SK-N-SH (cell line): ENCODE measurements around the gene KICS2. TPM values are rescaled to one million over a fixed set of nuclear protein-coding genes. Genes with fewer than 3 reads are reported as not detected.

ENCODE experiments used
- CTCF ChIA-PET: fragments of 300-600, 350-600 bp; formaldehyde crosslinking; extraction: SDS; loops from one replicate; lab custom pipeline; 2021; lab: Yijun Ruan, JAX
- POLR2A ChIA-PET: fragments of 350-600 bp; sonication (Branson Sonifier 250); formaldehyde crosslinking; extraction: SDS; loops from one replicate; lab custom pipeline; 2020; ENCODE audit warnings: antibody characterized with exemption, inconsistent platforms; lab: Yijun Ruan, JAX
- DNase-seq: peaks from one replicate; pipeline ENCODE4 v3.0.0; 2012
- H2AFZ ChIP-seq: fragments of 200-600 bp; sonication (generic); 2 replicates; pipeline ENCODE4 v1.8.1; 2016; ENCODE audit warnings: antibody characterized with exemption, mild to moderate bottlenecking, low read depth
- H3F3A ChIP-seq: fragments of 200-600 bp; sonication (generic); replicated peaks from 2 replicates; pipeline ENCODE3; 2016; ENCODE audit warnings: antibody characterized with exemption, mild to moderate bottlenecking; ENCODE audit not compliant: insufficient read depth
- H3K27ac ChIP-seq, 2 experiments: fragments of 200-500 bp in 1 of 2; fragments of 200-600 bp in 1 of 2; sonication (Bioruptor generic) in 1 of 2; sonication (generic), shearing (Covaris generic) in 1 of 2; 2 replicates each; pipeline versions ENCODE4 v1.5.1 to v1.6.1; 2014 to 2016; ENCODE audit warnings: low read depth in 2 of 2, inconsistent platforms in 1 of 2, low read length in 1 of 2, mild to moderate bottlenecking in 1 of 2, mixed read lengths in 1 of 2
- H3K27me3 ChIP-seq: fragments of 200-600 bp; sonication (generic), shearing (Covaris generic); 2 replicates; pipeline ENCODE4 v1.6.1; 2016; ENCODE audit warnings: mixed run types; ENCODE audit not compliant: insufficient read depth
- H3K36me3 ChIP-seq, 2 experiments: fragments of 200-500 bp in 1 of 2; fragments of 200-600 bp in 1 of 2; sonication (Bioruptor generic) in 1 of 2; sonication (generic) in 1 of 2; replicated peaks in 1 of 2; 2 replicates each; pipeline versions ENCODE3 to v1.5.1; 2014 to 2016; ENCODE audit warnings: low read length in 1 of 2, mild to moderate bottlenecking in 1 of 2; ENCODE audit not compliant: insufficient read depth in 2 of 2, control insufficient read depth in 1 of 2
- H3K4me1 ChIP-seq, 2 experiments: fragments of 200-500 bp in 1 of 2; fragments of 200-600 bp in 1 of 2; sonication (Bioruptor generic) in 1 of 2; sonication (generic), shearing (Covaris generic) in 1 of 2; 2 replicates each; pipeline versions ENCODE4 v1.5.1 to v1.6.1; 2014 to 2016; ENCODE audit warnings: low read depth in 1 of 2, low read length in 1 of 2, mixed run types in 1 of 2; ENCODE audit not compliant: insufficient read depth in 2 of 2, control insufficient read depth in 1 of 2
- H3K4me2 ChIP-seq: fragments of 200-600 bp; sonication (generic), shearing (Covaris generic); 2 replicates; pipeline ENCODE4 v1.6.1; 2017; ENCODE audit warnings: mixed run types
- H3K4me3 ChIP-seq, 2 experiments: fragments of 200-500 bp in 1 of 2; fragments of 200-600 bp in 1 of 2; sonication (Bioruptor generic) in 1 of 2; sonication (generic), shearing (Covaris generic) in 1 of 2; 2 replicates each; pipeline versions ENCODE4 v1.5.1 to v1.8.1; 2014 to 2016; ENCODE audit warnings: low read depth in 2 of 2, inconsistent platforms in 1 of 2, low read length in 1 of 2, mild to moderate bottlenecking in 1 of 2, mixed read lengths in 1 of 2, moderate library complexity in 1 of 2
- H3K79me2 ChIP-seq: fragments of 200-600 bp; sonication (generic); 2 replicates; pipeline ENCODE4 v1.8.1; 2017; ENCODE audit warnings: mild to moderate bottlenecking; ENCODE audit not compliant: insufficient read depth
- H3K9ac ChIP-seq: fragments of 200-600 bp; sonication (generic); 2 replicates; pipeline ENCODE4 v1.6.1; 2017; ENCODE audit warnings: mixed run types
- H3K9me2 ChIP-seq: fragments of 200-600 bp; sonication (generic); 2 replicates; pipeline ENCODE4 v1.6.1; 2017; ENCODE audit warnings: mixed run types
- H3K9me3 ChIP-seq: fragments of 200-600 bp; sonication (generic); 2 replicates; pipeline ENCODE4 v1.6.1; 2017; ENCODE audit warnings: mixed run types, mild to moderate bottlenecking, moderate library complexity
- H4K20me1 ChIP-seq: fragments of 200-600 bp; sonication (generic); 2 replicates; pipeline ENCODE4 v1.6.1; 2017; ENCODE audit warnings: mild to moderate bottlenecking, mixed run types; ENCODE audit not compliant: insufficient read depth
- CHD2 ChIP-seq: fragments of 150-350 bp; IDR thresholded peaks from 2 replicates; pipeline ENCODE4 v1.6.1; 2018; ENCODE audit warnings: low read length; ENCODE audit not compliant: partially characterized antibody
- ELF1 ChIP-seq: IDR thresholded peaks from 2 replicates; pipeline ENCODE4 v1.4.0; 2012
- EP300 ChIP-seq, 2 experiments: IDR thresholded peaks; 2 replicates each; pipeline versions ENCODE4 v1.4.0 to v1.6.1; 2012; ENCODE audit warnings: borderline replicate concordance in 1 of 2, low read depth in 1 of 2, low read length in 1 of 2
- EZH2phosphoT487 ChIP-seq: fragments of 200-600 bp; sonication (generic); IDR thresholded peaks from 2 replicates; pipeline ENCODE4 v1.6.1; 2017; ENCODE audit warnings: low read depth, mixed run types, mild to moderate bottlenecking, antibody characterized with exemption, moderate library complexity, borderline replicate concordance
- FOXM1 ChIP-seq: IDR thresholded peaks from 2 replicates; pipeline ENCODE4 v1.4.0; 2012; ENCODE audit warnings: low read depth, mild to moderate bottlenecking
- JUND ChIP-seq: IDR thresholded peaks from 2 replicates; pipeline ENCODE4 v1.4.0; 2012
- NFIC ChIP-seq: IDR thresholded peaks from 2 replicates; pipeline ENCODE4 v1.4.0; 2012; ENCODE audit warnings: borderline replicate concordance
- NRF1 ChIP-seq: IDR thresholded peaks from 2 replicates; pipeline ENCODE4 v1.6.1; 2012; ENCODE audit warnings: low read depth, mild to moderate bottlenecking, low read length
- RAD21 ChIP-seq: IDR thresholded peaks from 2 replicates; pipeline ENCODE4 v1.6.1; 2012; ENCODE audit warnings: mild to moderate bottlenecking, low read length
- RCOR1 ChIP-seq: fragments of 150-350 bp; IDR thresholded peaks from 2 replicates; pipeline ENCODE4 v1.6.1; 2017; ENCODE audit warnings: antibody characterized with exemption, low read length
- RFX5 ChIP-seq: IDR thresholded peaks from 2 replicates; pipeline ENCODE4 v1.6.1; 2012; ENCODE audit warnings: mild to moderate bottlenecking, improper control_type of control experiment, low read length
- RXRA ChIP-seq: IDR thresholded peaks from 2 replicates; pipeline ENCODE4 v1.4.0; 2012; ENCODE audit warnings: low read depth, mild to moderate bottlenecking, borderline replicate concordance
- SMC3 ChIP-seq: IDR thresholded peaks from 2 replicates; pipeline ENCODE4 v1.6.1; 2012; ENCODE audit warnings: low read depth, low read length, improper control_type of control experiment
- TCF12 ChIP-seq: IDR thresholded peaks from 2 replicates; pipeline ENCODE4 v1.4.0; 2012
- WGBS: methylation state at CpG from one replicate; pipeline ENCODE4 v1.1.6; 2017; ENCODE audit warnings: low lambda C conversion rate; 5-methylcytosine and 5-hydroxymethylcytosine counted together
- polyA plus RNA-seq, 3 experiments: library from polyadenylated mRNA; depleted of rRNA; stranded (reverse); fragments of >200 nt; gene quantifications; 2 replicates each; pipeline ENCODE4 v1.2.3, GENCODE V29; 2012
- TF ChIP-seq, protein P1 (sequence below): IDR thresholded peaks from 2 replicates; pipeline ENCODE4 v1.4.0; 2012; ENCODE audit warnings: low read depth
- TF ChIP-seq, protein P2 (sequence below): IDR thresholded peaks from 2 replicates; pipeline ENCODE4 v1.4.0; 2012; ENCODE audit warnings: low read depth, borderline replicate concordance
- TF ChIP-seq, protein P3 (sequence below): fragments of 150-350 bp; IDR thresholded peaks from 2 replicates; pipeline ENCODE4 v1.6.1; 2017; ENCODE audit warnings: antibody characterized with exemption, low read length, low read depth, borderline replicate concordance
- TF ChIP-seq, protein P4 (sequence below): fragments of 150-350 bp; IDR thresholded peaks from 2 replicates; pipeline ENCODE4 v1.6.1; 2016; ENCODE audit warnings: mild to moderate bottlenecking, low read depth, low read length

The KICS2 gene
- polyA plus RNA-seq, 1 of the 3 experiments (the other 2 are of a cell fraction): 4.1 TPM

DNA sequence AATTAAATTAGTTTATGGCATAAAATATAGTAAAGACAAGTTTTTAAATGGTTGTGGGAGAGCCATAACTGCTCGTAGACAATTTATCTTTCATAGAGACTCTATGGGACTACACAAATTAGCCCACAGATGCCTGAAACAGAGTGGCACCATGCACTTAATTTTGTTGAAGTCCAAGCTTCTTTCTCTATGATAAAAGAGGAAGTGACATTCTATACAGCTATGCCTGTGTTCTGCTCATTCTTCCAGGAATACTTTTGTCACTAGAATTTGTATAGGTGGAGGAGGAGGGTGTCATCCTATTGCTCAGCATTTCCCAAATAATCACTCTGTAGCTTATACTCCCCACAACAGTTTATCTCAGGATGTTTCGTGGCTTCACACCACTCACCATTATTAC, 43.7 kb upstream of the KICS2 start:
- no peaks in the 10 kb centered on the region for H3F3A ChIP-seq
- TF ChIP-seq FOXM1: no peak
- no peak for TF ChIP-seq CHD2
- TF ChIP-seq, protein P1, sequence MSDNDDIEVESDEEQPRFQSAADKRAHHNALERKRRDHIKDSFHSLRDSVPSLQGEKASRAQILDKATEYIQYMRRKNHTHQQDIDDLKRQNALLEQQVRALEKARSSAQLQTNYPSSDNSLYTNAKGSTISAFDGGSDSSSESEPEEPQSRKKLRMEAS: no peak
- TF ChIP-seq NRF1: no peak
- TF ChIP-seq SMC3: no peak
- TF ChIP-seq RAD21: no peak
- no peak for TF ChIP-seq EP300 (IDR thresholded peaks at IDR 0.05; ENCODE audit: borderline replicate concordance in 1 of 2, low read depth in 1 of 2, low read length in 1 of 2)
- TF ChIP-seq ELF1: no peak
- no peak for TF ChIP-seq RCOR1
- TF ChIP-seq, protein P2, sequence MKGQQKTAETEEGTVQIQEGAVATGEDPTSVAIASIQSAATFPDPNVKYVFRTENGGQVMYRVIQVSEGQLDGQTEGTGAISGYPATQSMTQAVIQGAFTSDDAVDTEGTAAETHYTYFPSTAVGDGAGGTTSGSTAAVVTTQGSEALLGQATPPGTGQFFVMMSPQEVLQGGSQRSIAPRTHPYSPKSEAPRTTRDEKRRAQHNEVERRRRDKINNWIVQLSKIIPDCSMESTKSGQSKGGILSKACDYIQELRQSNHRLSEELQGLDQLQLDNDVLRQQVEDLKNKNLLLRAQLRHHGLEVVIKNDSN: no peak
- no peak for TF ChIP-seq RXRA
- TF ChIP-seq TCF12: no peak
- no peak for TF ChIP-seq RFX5
- TF ChIP-seq, protein P3, sequence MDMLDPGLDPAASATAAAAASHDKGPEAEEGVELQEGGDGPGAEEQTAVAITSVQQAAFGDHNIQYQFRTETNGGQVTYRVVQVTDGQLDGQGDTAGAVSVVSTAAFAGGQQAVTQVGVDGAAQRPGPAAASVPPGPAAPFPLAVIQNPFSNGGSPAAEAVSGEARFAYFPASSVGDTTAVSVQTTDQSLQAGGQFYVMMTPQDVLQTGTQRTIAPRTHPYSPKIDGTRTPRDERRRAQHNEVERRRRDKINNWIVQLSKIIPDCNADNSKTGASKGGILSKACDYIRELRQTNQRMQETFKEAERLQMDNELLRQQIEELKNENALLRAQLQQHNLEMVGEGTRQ: no peak
- TF ChIP-seq NFIC: no peak
- no peak for TF ChIP-seq EZH2phosphoT487
- TF ChIP-seq JUND: no peak
- TF ChIP-seq, protein P4, sequence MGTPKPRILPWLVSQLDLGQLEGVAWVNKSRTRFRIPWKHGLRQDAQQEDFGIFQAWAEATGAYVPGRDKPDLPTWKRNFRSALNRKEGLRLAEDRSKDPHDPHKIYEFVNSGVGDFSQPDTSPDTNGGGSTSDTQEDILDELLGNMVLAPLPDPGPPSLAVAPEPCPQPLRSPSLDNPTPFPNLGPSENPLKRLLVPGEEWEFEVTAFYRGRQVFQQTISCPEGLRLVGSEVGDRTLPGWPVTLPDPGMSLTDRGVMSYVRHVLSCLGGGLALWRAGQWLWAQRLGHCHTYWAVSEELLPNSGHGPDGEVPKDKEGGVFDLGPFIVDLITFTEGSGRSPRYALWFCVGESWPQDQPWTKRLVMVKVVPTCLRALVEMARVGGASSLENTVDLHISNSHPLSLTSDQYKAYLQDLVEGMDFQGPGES: no peak
- TF ChIP-seq, all 33 proteins: peak for 0
- Histone ChIP-seq H3K9me2 (no peaks in the 10 kb centered on the region), H3K36me3 (no peaks in the 10 kb centered on the region), H3K4me1 (no peaks in the 10 kb centered on the region), H3K27ac (no peak overlapping the region), H3K79me2 (no peaks in the 10 kb centered on the region), H3K9ac (no peak overlapping the region), H3K4me2 (no peak overlapping the region), H4K20me1 (no peaks in the 10 kb centered on the region), H3K4me3 (no peak overlapping the region), H3K27me3 (peaks cover 5% of the 10 kb centered on the region; the same call in 1 of the 2 replicates), H2AFZ (no peak overlapping the region), H3K9me3 (no peaks in the 10 kb centered on the region)
- POLR2A ChIA-PET: no interaction called here
- 73% methylated on average over 2 of the region's 2 CpGs for WGBS
- no peak for DNase-seq
- CTCF ChIA-PET: interaction anchor here (0.8 to 1.5 kb wide), 2 partner anchors 9 to 10 kb away, joined by 3 to 5 read pairs; no protein-coding TSS in a partner anchor
